HepG2 (cell line): ENCODE results near the gene CACNA1D. TPM values are rescaled to one million over a fixed set of nuclear protein-coding genes. Genes with fewer than 3 reads are reported as not detected.

Experiments used
- DPF2 ChIP-seq: sonication (generic); formaldehyde crosslinking; IDR thresholded peaks from 2 replicates; pipeline ENCODE4 v1.4.0; 2020; ENCODE audit warnings: mild to moderate bottlenecking, low read depth, missing genetic modification reagents, borderline replicate concordance
- FOXP4 ChIP-seq: sonication (generic); formaldehyde crosslinking; IDR thresholded peaks from 2 replicates; pipeline ENCODE4 v1.4.0; 2020; ENCODE audit warnings: missing genetic modification reagents
- HDAC6 ChIP-seq: fragments of 200-600 bp; sonication (generic); IDR thresholded peaks from 2 replicates; pipeline ENCODE4 v1.7.0; 2017; ENCODE audit warnings: mild to moderate bottlenecking, antibody characterized with exemption, low read length, low read depth
- KLF6 ChIP-seq: IDR thresholded peaks from 2 replicates; pipeline ENCODE4 v1.8.0; 2016; ENCODE audit warnings: missing biosample characterization, missing genetic modification reagents
- REL ChIP-seq: sonication (generic); formaldehyde crosslinking; conservative IDR thresholded peaks from 2 replicates; pipeline ENCODE4 v1.8.0; 2022; ENCODE audit warnings: mild to moderate bottlenecking, missing genetic modification reagents, moderate library complexity
- RFX5 ChIP-seq: IDR thresholded peaks from 2 replicates; pipeline ENCODE4 v1.6.1; 2011; ENCODE audit warnings: low read depth, low read length, improper control_type of control experiment
- RFXANK ChIP-seq: IDR thresholded peaks from 2 replicates; pipeline ENCODE4 v1.6.1; 2016
- RXRA ChIP-seq: sonication (generic); formaldehyde crosslinking; IDR thresholded peaks from 2 replicates; pipeline ENCODE4 v1.5.1; 2020; ENCODE audit warnings: missing genetic modification reagents
- ZFP37 ChIP-seq: sonication (generic); formaldehyde crosslinking; IDR thresholded peaks from 2 replicates; pipeline ENCODE4 v1.4.0; 2020; ENCODE audit warnings: missing genetic modification reagents, borderline replicate concordance
- ZNF451 ChIP-seq: sonication (generic); formaldehyde crosslinking; IDR thresholded peaks from 2 replicates; pipeline ENCODE4 v1.5.0; 2020; ENCODE audit warnings: mild to moderate bottlenecking, missing genetic modification reagents
- ZNF609 ChIP-seq: sonication (generic); formaldehyde crosslinking; IDR thresholded peaks from 2 replicates; pipeline ENCODE4 v1.4.0; 2020; ENCODE audit warnings: mild to moderate bottlenecking, missing genetic modification reagents, borderline replicate concordance
- polyA plus RNA-seq, 8 experiments: library from polyadenylated mRNA; depleted of rRNA in 3 of 8; stranded (reverse) in 7 of 8; unstranded in 1 of 8; fragments of >200 nt; fragmentation: Illumina TruSeq in 4 of 8; extraction: Trizol in 4 of 8; gene quantifications; 2 replicates each; pipeline versions ENCODE4 v1.2.1 to v1.2.3, GENCODE V29; 2011 to 2016; ENCODE audit warnings: low read depth in 4 of 8, missing spikeins in 1 of 8, mixed read lengths in 1 of 8; ENCODE audit not compliant: insufficient read depth in 1 of 8
- total RNA-seq, 5 experiments: library from RNA; depleted of rRNA; stranded (reverse); fragments of >200 nt; fragmentation: Illumina TruSeq; extraction: Trizol; gene quantifications; 2 replicates each; pipeline ENCODE4 v1.2.3, GENCODE V29; 2016; ENCODE audit warnings: low read depth in 1 of 5

The CACNA1D gene
- total and polyA plus RNA-seq, 2 of the 13 experiments (the other 11 are each of a cell fraction or from before 2014, with no cell fraction given): 0.26 to 0.38 TPM

- no peak for TF ChIP-seq RFXANK (CRISPR knock-in tag)
- peak; percentile 86 for TF ChIP-seq FOXP4 (CRISPR knock-in tag)
- peak; percentile 72 for TF ChIP-seq DPF2 (CRISPR knock-in tag)
- no peak for TF ChIP-seq REL (CRISPR knock-in tag)
- TF ChIP-seq HDAC6: no peak
- TF ChIP-seq ZNF609 (CRISPR knock-in tag): peak; percentile 37; the same call in 1 of the 2 replicates
- TF ChIP-seq ZFP37 (CRISPR knock-in tag): 0 out of 2 replicates have a peak, but pooled peaks have one; percentile 85
- peak; percentile 21; the same call in 1 of the 2 replicates for TF ChIP-seq RXRA (CRISPR knock-in tag)
- no peak; the same call in 1 of the 2 replicates for TF ChIP-seq ZNF451 (CRISPR knock-in tag)
- no peak for TF ChIP-seq RFX5
- TF ChIP-seq KLF6 (CRISPR knock-in tag): peak; percentile 85
- TF ChIP-seq, all 625 proteins: peak for 246
Measured at GRCh38 chr3:53842436-53843194, 348.2 kb downstream of the CACNA1D start (continued).
